ENCODE measurements around the gene PLCB1. TPM values are rescaled to one million over a fixed set of nuclear protein-coding genes. Genes with fewer than 3 reads are reported as not detected.
"Not testable (repeated sequence)": the region's sequence is repeated elsewhere in the genome, so short reads cannot be mapped to it uniquely, and the experiment has no call there.

PLCB1 gene
- 19.0 TPM for total RNA-seq

DNA sequence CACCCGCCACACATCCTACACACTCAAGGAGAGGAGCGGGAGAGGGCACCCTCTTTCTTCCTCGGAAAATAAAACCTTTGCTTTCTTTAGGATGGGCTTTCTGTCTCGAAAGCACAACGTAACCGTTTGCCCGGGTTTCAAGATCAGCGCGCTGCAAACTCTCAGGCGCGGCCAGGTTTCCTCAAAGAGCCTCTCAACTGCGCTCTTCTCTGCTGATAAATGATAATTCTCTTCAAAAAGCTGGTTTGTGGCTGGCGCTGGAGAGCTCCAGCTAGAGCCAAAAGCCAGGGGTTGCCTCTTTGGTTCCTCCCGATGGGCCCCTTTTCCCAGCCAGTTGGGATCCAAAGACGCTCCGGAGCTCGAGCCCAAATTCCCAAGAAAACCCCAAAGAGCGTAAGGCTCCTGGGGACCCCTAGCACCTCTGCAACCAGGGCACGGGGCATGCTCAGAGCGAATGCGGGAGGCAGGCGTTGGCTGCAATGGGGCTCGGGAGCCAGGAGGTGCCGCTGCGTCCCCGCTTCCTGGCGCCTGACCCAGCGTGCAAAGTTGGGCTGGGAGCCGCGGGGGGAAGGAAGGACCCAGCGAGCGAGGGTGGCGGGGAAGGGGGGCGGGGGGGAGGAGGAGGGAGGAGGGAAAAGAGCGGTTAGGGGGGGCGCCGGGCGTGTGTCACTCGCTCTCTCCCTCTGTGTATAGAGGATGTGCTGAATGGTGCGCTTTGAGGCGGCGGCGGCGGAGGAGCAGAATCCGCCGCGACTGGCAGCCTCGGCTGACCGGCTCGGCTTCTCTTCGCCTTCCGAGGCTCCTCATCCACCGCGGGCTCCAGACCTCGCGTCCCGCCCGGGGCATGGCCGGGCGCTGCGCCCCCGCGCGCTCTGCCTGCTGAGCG, at the start of gene PLCB1:
Gene PLCB1, plus strand, starts transcription at position 669 of the 886 bp plus-strand sequence. CDS start 386 bp downstream, outside the sequence.
- peak; percentile 85 for DNase-seq (ENCODE audit: low spot score)

DNA sequence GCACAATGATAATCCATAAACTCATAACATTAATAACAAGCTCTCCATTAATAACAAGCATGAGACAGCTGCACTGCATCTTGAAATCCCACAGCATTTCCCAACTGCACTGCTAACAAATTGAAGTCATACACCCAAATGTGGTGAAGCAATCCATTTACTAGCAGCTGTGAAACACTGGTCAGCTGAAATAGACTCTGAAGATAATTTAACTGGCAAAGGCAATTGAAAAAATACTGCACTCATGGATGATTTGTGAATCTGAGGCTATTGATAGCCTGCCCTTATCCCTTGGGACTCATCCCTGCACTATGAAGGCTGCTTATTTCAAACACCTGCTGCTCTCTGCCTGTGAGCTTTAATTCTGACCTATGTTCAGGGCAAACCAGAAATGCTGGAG, 49.1 kb upstream of the PLCB1 start:
- DNase-seq (ENCODE audit: low spot score), result peak; percentile 17

DNA sequence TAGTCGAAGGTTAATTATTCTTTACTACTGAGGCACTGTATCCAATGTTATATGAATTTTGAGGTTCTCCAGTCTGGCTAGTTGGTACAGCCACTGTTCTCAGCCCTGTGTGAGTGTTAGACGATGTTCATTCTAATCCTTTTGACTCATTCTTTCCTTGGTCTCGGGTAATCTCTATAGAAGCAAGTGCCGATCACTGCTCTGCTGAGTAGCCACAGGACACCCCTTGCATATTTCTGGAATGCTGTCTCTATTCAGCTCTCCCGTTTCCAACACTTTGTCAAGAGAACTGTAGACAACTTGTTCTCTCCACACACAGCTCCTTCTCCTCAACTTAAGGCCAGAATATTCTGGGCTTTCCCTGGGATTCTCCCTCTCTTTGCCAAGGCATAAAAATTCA, 42.4 kb upstream of the PLCB1 start:
- no peak for DNase-seq (ENCODE audit: low spot score)

DNA sequence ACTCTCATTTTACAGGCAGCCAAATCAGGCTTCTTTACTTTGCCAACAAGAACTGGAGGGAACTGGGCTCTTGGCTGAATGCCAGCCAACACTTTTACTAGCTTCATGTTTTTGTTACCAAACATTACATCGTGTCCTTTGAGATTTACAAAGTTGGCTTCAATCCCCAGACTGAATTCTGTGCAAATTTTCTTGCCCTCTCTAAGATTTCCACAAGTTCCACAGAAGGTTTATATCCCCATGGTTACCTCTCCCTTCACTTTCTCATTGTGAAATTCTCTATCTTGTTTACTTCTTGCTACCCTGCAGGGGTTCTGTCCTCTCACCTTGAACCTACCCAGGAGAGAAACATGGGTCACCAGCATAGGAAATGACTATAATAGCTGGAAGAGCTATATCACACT, 37.6 kb upstream of the PLCB1 start:
- peak; percentile 56 for DNase-seq (ENCODE audit: low spot score)

DNA sequence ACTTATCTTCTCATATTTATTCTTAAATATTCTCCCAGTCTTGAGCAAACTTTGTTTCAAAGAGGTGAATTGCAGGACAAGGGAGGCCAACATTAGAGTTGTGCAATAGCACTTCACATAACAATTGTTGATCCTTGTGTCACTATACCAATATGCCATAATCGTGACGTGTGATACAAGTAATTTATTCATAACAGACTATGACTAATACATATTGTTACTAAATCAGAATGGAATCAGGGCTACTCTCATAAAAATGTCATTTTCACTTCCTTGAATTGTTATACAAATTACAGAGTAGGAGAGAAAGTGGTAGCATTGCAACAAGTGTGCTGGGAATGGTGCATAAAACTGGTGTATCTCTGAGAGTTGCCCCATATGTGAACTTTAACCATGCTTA, 37.2 kb upstream of the PLCB1 start:
- no peak for DNase-seq (ENCODE audit: low spot score)

DNA sequence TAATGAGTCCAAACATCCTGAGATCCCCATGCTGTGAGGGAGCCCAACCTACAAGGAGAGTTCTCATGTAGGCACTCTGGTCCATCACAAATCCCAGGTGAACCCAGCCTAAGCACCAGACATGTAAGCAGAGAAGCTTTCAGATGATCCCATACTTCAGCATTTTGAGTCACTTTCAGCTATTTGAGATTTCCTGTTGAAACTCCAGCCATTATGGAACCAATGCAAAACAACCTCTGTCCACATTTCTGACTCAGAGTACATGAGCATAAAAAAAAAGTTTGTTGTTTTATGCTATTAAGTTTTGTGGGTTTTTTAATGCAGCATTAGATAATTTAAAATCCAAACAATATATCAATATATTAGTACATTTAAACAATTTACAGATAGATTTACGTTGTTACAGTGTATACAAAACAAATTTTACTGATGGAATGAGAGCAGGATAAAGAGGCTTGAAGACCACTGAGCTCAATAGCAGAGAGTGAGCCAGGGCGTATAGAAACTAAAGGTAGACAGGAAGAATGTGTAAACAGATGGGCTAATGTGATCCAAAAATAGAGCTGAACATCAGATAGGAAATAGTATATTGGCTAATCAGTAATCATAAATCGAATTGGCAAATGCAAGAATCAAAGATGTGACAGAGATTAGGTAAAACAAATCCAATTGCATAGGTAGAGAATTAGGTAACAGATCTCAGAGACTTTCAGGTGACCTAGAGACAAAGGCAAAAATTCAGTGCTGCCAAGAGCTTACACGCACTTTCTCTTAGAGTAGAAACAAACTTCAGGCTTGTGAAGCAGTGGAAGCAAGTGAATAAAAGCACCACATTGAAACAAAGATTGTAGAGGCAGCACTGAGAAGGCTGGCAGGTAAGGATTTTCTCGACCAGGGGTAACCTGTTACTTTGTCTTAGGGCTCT, 36.2 kb upstream of the PLCB1 start:
- no peak for DNase-seq (ENCODE audit: low spot score)

DNA sequence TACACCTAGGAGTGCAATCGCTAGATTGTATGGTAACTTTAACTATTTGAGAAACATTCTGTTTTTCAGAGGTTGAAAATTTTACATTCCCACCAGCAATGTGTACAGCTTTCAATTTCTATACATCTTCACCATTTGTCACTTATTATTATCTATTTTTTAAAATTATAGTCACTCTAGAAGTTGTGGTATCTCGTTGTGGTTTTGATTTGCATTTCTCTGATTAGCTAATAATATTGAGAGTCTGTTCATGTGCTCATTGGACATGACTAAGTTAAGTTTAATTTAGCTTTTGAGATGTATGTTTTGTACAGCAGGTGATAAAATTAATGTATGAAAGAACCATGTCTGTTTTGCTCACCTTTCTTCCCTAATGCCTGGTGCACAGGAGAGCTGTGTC, 34.8 kb upstream of the PLCB1 start:
- no peak for DNase-seq (ENCODE audit: low spot score)

DNA sequence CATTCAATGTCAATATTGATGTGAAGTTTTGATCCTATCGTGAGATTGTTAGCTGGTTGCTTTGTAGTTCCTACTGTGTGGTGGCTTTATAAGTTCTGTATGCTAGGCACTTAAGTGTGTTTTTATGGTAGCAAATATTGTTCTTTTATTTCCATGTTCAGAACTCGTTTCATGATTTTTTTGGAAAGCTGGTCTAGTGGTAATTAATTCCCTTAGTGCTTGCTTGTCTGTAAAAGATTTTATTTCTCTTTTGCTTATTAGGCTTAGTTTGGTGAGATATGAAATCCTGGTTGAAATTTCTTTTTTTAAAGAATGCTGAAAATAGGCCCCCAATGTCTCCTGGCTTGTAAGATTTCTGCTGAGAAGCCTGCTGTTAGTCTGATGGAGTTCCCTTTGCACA, 27.8 kb upstream of the PLCB1 start:
- DNase-seq (ENCODE audit: low spot score), result no peak

DNA sequence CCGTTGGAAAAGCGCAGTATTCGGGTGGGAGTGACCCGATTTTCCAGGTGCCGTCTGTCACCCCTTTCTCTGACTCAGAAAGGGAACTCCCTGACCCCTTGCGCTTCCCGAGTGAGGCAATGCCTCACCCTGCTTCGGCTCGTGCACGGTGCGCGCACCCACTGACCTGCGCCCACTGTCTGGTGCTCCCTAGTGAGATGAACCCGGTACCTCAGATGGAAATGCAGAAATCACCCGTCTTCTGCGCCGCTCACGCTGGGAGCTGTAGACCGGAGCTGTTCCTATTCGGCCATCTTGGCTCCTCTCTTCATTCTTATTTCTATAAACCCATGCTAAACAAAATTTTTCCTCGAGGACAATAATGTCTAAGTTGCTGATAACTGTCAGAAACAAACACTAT, 17.5 kb upstream of the PLCB1 start:
- not testable (repeated sequence) for DNase-seq (ENCODE audit: low spot score)

DNA sequence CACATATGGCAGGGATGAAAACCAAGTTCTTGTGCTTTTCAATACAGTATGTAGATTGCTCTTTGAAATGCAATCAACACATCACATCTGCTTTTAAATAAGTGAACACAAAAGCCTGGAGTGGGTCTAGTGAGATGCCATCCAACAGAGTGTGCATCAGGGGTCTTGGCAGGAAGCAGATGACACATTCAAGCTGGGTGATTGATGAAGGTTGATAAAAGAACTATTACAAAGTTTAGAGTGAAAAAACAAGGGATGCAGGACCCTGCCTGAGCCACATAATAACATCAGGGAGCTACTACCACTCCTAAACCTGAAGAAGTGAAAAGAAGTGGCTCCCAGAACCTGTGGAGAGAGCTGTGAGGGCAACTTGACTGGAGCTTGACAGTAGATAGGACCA, 16.6 kb upstream of the PLCB1 start:
- no peak for DNase-seq (ENCODE audit: low spot score)

DNA sequence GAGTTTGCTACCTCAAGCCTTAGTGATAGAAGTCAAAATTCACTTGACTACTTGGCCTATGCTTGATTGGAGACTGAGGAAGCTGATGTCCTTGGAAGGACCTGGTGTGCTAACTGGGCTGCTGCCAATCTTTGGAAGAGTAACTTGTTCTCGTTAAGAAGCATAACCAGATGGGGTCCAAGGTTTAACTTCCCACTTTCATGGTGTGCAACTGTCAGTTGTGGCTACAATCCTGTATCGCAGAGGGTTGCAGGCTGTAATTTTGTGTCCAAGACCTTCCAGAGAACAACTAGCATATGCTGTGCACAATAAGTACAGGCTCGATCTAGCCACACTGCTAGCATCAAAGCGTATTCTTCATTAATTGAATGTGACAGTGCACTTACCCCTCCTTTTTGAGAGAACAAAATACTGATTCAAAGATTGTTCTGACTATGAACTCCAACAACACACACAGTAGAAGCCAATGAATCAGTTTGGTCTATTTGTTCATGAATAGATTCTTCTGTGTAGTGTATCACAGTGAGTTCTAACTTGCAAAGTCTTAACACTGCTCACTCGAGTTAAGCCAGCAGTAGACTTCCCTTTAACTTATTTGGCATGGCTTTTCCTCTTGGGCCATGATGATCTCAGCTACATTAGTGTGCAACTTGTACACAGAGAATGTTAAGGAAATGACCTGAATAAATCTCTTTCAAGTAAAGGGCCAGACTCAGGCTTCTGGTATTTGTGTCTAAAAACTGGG, 15.8 kb upstream of the PLCB1 start:
- no peak for DNase-seq (ENCODE audit: low spot score)

DNA sequence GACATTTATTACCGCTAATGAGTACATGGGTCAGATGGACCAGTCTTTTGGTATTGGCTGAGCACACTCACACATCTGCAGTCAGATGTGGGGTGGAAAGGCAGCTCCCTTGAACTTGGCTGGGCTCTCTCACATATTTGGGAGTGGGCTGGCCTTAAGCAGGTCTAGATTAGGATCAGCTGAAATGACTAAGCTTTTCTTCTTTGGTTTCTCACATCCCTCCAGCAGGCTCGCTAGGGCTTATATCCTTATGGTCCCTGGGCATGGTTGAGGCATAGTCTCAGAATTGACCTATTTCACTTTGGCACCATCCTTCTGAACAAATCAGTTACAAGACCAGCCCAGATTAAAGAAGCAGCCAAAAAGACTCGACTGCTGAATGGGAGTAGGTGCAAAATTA, 14.4 kb upstream of the PLCB1 start:
- DNase-seq (ENCODE audit: low spot score), result no peak

DNA sequence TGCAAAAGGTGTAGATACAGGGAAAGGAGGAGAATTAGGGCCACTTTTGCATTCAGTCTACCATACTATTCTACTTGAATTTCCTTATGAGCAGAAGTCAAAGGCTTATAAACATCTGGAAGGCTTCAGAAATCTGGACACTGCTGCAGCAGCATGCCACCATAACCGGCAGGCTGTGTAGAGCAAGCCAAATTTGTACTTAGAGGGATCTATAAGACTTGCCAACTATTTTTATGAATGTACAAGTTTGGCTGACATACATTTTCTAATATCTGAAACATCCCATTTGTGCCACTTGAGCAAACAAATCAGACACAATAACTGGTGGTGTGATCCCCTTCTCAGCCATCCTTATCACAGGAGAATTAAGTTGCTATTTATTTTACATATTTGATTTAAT, 14.0 kb upstream of the PLCB1 start:
- no peak for DNase-seq (ENCODE audit: low spot score)

DNA sequence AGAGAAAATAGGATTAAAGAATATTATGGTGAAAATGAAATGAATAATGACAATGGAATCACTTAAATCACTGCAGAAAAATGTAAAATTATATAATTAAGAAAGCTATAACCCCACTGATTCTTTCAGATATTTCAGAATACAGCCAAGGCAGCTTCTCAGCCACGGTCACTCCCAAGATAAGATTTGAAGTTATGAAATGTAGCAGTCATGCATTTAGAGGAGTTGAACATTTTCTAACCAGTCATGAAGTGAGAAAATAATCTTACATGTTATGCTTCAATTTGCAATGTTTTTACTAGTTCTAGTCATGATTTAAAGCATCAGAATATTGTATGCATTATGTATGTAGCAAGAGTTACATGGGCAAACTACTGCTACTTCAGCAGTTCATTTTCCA, 13.3 kb upstream of the PLCB1 start:
- DNase-seq (ENCODE audit: low spot score), result no peak

DNA sequence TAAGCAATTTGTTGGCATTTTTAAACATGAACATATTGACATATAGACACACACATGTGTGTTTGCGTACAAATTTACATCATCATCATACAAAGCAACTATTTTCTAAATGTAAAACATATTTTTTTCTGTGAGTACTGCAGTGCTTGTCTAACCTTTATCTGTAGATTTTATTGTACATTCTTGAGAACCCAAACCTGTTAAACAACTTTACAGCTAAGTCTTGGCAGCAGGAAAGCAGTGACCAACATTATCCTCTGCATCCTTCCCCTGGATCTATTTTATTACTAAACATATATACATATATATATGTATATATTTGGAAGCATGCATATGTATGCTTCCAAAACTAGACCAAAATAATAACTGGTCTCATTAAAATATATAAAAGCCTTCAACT, 10.4 kb upstream of the PLCB1 start:
- no peak for DNase-seq (ENCODE audit: low spot score)

DNA sequence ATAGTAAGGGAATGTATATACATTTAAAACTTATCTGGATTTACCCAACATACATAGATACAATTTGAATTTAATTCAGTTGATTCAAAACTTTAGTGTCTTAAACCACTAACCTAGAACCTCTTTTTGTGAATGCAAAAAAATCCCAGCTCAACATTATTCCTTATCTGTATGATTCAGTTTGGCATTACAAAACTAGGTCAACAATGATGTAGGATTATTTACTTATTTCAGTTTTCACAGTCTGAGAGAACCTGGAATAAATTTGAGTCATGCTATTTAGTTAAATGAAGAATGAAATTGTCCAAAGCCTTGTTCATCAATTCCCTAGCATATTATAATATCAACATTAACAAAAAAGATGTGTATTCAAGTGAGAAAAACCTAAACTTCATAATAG, 7.4 kb upstream of the PLCB1 start:
- DNase-seq (ENCODE audit: low spot score), result no peak

DNA sequence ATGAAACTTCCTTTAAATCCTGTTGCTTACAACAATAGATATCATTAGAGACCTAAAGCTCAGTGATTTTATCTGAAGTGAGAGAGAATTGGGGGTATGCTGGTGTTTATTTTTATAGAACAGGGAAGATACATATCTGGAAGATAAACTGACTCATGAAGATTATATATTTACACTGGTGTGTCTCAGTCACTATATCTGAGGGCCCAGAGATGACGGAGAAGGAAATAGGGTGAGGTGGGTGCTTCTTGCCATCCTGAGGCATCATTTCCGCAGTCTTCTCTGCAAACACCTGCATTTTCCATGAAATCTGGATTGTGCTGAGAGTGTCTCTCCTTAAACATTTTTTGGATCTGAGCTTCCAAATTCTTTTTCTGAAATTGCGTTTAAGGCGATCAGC, 5.9 kb upstream of the PLCB1 start:
- DNase-seq (ENCODE audit: low spot score), result no peak

DNA sequence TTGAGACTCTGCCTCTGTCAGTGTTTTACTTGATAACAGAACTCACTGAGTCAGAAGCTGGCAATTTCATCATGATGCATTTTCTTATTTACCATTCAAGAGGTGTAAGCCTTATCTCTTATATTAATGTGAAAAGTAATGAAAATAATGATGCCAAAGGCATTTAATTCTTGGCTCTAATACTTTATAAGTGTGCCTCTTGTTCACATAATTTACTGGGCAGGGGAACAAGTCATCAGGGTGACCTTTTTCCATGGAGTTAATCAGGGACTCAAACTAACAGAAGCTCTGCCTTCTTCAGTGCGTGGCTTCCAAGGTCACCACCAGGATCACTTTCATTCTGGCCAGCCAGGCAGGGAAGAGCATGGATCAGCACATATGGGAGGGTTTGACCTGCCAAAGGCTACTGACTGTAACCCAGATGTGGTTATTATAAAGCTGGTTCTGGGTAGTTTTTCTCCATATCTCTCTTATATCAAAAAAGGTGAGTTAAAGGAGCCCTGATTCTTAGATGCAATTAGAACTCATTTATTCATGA, 5.2 kb upstream of the PLCB1 start:
- no peak for DNase-seq (ENCODE audit: low spot score)

DNA sequence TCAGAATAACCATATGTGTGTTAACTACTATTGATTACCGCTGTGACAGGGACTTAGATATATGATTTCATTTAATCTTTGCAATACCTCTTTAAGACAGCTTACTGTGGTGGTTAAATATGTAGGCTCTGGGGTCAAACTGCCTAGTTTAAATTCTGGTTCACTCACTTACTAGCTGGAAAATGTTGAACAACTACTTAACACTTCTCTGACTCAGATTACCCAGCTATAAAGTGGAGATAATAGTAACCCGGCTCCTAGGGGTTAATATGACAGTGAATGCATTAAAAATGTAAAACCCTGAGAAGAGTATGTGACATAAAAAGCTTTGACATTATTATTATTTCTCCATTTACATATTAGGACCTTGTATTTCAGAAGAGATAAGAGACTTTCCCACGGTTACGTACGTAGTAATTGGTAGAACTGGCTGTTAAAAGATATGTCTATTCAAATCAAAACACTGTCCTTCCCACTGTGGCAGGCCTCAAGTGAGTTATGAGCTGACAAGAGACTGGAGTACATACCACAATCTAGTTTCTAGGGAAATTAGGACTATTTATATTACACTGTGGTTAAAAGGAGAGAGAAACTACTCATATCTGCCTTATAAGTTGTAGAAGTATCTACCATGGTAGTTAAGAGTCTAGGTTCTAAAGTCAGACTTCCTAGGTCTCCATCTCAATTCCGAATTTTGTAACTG, 4.4 kb upstream of the PLCB1 start:
- DNase-seq (ENCODE audit: low spot score), result no peak

DNA sequence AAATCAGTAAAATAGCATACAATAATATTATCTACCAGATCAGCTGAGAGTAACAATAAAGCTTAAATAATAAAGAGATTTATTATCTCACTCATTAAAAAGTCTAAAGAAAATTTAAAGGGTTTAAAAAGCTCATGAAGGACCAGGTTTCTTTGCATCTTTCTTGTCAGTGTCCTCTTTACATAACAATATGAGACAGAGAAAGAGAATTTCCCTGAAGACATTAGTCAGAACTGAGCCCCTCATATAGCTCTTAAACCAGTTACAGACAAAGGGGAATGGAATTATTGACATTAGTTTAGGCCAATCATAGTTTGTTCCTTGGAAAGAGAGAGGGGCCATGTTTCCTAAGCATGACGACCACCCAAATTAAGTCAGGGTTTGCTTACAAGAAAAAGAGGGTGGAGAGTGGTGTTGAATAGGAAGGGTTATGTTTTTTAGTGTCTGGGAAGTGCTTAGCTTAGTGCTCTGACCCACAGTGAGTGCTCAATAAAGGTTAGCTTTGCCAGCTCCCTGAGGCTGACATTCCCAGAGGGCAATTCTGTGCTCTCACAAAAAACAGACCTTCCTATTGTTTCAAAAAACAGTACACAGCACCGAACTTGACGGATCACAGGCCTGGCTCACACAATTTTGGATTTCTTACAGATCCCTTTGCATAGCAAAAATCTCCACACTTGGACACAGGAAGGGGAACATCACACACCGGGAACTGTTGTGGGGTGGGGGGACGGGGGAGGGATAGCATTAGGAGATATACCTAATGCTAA, 3.6 kb upstream of the PLCB1 start:
- DNase-seq (ENCODE audit: low spot score), result no peak

Data from mucosa of gallbladder (tissue), 1 donor.